Kidney epithelial cell (primary cell): ENCODE measurements around the gene RC3H2. TPM values are rescaled to one million over a fixed set of nuclear protein-coding genes. Genes with fewer than 3 reads are reported as not detected.

Source experiments
- DNase-seq: peaks from one replicate; pipeline ENCODE4 v3.0.0-alpha.2; 2010; ENCODE audit warnings: low read depth
- H3K27me3 ChIP-seq: 2 replicates; pipeline ENCODE4 v1.6.0; 2011; ENCODE audit warnings: low read length; ENCODE audit not compliant: control insufficient read depth, insufficient read depth
- H3K36me3 ChIP-seq: 2 replicates; pipeline ENCODE4 v1.5.1; 2011; ENCODE audit warnings: low read length; ENCODE audit not compliant: control insufficient read depth, insufficient read depth
- H3K4me3 ChIP-seq: 2 replicates; pipeline ENCODE4 v1.5.1; 2011; ENCODE audit warnings: low read depth, mild to moderate bottlenecking, control low read depth, low read length
- CTCF ChIP-seq: IDR thresholded peaks from 2 replicates; pipeline ENCODE4 v1.5.1; 2011; ENCODE audit warnings: mild to moderate bottlenecking, moderate library complexity, low read length, control low read depth, inconsistent platforms; ENCODE audit not compliant: insufficient read depth, poor library complexity, severe bottlenecking
- total RNA-seq: library from RNA; depleted of rRNA; stranded (reverse); fragments of >200 nt; gene quantifications from 2 replicates; pipeline ENCODE4 v1.2.3, GENCODE V29; 2015

RC3H2 gene
- total RNA-seq, 1 donor from 2014 or later = 64.0 TPM

GRCh38 chr9:122930541-122931225 lies 25.5 kb upstream of the RC3H2 start:
- no peak for DNase-seq
- no peak for TF ChIP-seq CTCF
- Histone ChIP-seq H3K4me3 (peak overlapping the region; percentile 78), H3K36me3 (no peaks in the 10 kb centered on the region), H3K27me3 (no peaks in the 10 kb centered on the region)

- DNase-seq = no peak
- H3K4me3 ChIP-seq = no peak overlapping the region
Measured at GRCh38 chr9:122929796-122930354, 24.7 kb upstream of the RC3H2 start.

GRCh38 chr9:122923947-122924346 lies 18.8 kb upstream of the RC3H2 start:
- H3K27me3 ChIP-seq = no peaks in the 10 kb centered on the region
- DNase-seq = no peak

More at GRCh38 chr9:122929796-122930354, 24.7 kb upstream of the RC3H2 start:
- no peaks in the 10 kb centered on the region for H3K36me3 ChIP-seq
- no peaks in the 10 kb centered on the region for H3K27me3 ChIP-seq
- TF ChIP-seq CTCF = no peak

GRCh38 chr9:122922713-122923112 lies 17.6 kb upstream of the RC3H2 start:
- no peak overlapping the region for H3K4me3 ChIP-seq
- no peak for TF ChIP-seq CTCF
- no peak for DNase-seq
- peaks cover 2% of the 10 kb centered on the region for H3K36me3 ChIP-seq
- H3K27me3 ChIP-seq = no peaks in the 10 kb centered on the region

More at GRCh38 chr9:122923947-122924346, 18.8 kb upstream of the RC3H2 start:
- no peak for TF ChIP-seq CTCF
- no peak overlapping the region for H3K4me3 ChIP-seq
- H3K36me3 ChIP-seq = no peaks in the 10 kb centered on the region

- H3K27me3 ChIP-seq = no peaks in the 10 kb centered on the region
- H3K36me3 ChIP-seq = peaks cover 2% of the 10 kb centered on the region
- no peak overlapping the region for H3K4me3 ChIP-seq
- DNase-seq = no peak
- no peak for TF ChIP-seq CTCF
Measured at GRCh38 chr9:122918310-122918709, 13.2 kb upstream of the RC3H2 start.

GRCh38 chr9:122912964-122913673 lies 8.0 kb upstream of the RC3H2 start, which contains the start of gene ZBTB6:
ZBTB6 (minus strand) TSS chr9:122913323; CDS start chr9:122912072, 1,251 bp downstream.
- DNase-seq = peak; percentile 62
- Histone ChIP-seq H3K27me3 (no peaks in the 10 kb centered on the region), H3K4me3 (peak within 1 kb of the TSS; percentile 59), H3K36me3 (peaks cover 1% of the 10 kb centered on the region)
- TF ChIP-seq CTCF = no peak
